ENCODE data around the gene RACGAP1. TPM values are rescaled to one million over a fixed set of nuclear protein-coding genes. Genes with fewer than 3 reads are reported as not detected.

Gene RACGAP1
- total RNA-seq, 3 donors from 2014 or later, result 22.6 to 26.0 (median 25.6) TPM

Other genes with a start within 250 kb of the RACGAP1 start
- 1 to 10 TPM; 6.3 to 7.7 (median 6.8) TPM for gene NCKAP5L, start 197.1 kb downstream of the RACGAP1 start, total RNA-seq
- 1 to 10 TPM; 4.2 to 6.0 (median 4.3) TPM for gene BCDIN3D, start 182.4 kb downstream of the RACGAP1 start, total RNA-seq
- gene FAIM2, start 121.6 kb downstream of the RACGAP1 start, total RNA-seq, result under 1 TPM in 2 of 3 donors, not detected in 1; 0.16 to 0.54 TPM
- gene AQP2, start 74.8 kb downstream of the RACGAP1 start, total RNA-seq, result not detected
- not detected for gene AQP5, start 63.6 kb downstream of the RACGAP1 start, total RNA-seq
- not detected for gene AQP6, start 52.5 kb downstream of the RACGAP1 start, total RNA-seq
- 1 to 10 TPM; 2.8 to 8.4 (median 7.7) TPM for gene ASIC1, start 32.1 kb upstream of the RACGAP1 start, total RNA-seq
- gene SMARCD1, start 59.8 kb upstream of the RACGAP1 start, total RNA-seq, result 10 to 100 TPM; 85.8 to 99.4 (median 97.6) TPM
- 1 to 10 TPM in 1 of 3 donors, under 1 TPM in 2; 0.60 to 1.2 (median 0.87) TPM for gene GPD1, start 78.5 kb upstream of the RACGAP1 start, total RNA-seq
- 10 to 100 TPM; 45.9 to 50.1 (median 46.5) TPM for gene COX14, start 86.7 kb upstream of the RACGAP1 start, total RNA-seq
- gene CERS5, start 141.9 kb upstream of the RACGAP1 start, total RNA-seq, result 10 to 100 TPM; 39.0 to 48.0 (median 39.0) TPM

Measured in activated T-cell treated with anti-CD3 and anti-CD28 coated beads, Interleukin-2, amount 50 U/mL, for 4 hours (primary cell).